Measurements from ENCODE around the gene GPR180.

DNA sequence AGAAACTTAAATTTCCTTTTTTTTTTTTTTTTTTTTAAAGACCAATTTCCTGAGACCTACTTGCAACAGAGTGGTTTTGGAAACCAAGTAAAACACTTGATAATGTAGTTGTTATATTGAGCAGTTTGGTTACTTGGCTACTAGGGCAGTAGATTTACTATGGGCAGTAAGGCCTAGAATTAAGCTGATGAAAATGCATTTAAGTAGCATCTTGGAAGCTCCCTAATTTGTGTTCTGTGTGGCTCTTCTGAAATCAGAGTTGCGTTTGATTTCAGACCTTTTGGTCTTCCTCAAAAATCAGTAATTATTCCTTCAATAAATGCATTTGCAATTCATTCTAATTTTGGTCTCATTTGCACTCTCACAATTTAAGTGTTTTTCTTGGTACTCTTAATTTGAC, 810 bp downstream of the GPR180 start:
- TF ChIP-seq, protein P1, sequence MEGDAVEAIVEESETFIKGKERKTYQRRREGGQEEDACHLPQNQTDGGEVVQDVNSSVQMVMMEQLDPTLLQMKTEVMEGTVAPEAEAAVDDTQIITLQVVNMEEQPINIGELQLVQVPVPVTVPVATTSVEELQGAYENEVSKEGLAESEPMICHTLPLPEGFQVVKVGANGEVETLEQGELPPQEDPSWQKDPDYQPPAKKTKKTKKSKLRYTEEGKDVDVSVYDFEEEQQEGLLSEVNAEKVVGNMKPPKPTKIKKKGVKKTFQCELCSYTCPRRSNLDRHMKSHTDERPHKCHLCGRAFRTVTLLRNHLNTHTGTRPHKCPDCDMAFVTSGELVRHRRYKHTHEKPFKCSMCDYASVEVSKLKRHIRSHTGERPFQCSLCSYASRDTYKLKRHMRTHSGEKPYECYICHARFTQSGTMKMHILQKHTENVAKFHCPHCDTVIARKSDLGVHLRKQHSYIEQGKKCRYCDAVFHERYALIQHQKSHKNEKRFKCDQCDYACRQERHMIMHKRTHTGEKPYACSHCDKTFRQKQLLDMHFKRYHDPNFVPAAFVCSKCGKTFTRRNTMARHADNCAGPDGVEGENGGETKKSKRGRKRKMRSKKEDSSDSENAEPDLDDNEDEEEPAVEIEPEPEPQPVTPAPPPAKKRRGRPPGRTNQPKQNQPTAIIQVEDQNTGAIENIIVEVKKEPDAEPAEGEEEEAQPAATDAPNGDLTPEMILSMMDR (conservative IDR thresholded peaks at IDR 0.05; ENCODE audit: low read depth, low read length), result no peak
- no peak for TF ChIP-seq EZH2 (IDR thresholded peaks at IDR 0.05; ENCODE audit: borderline replicate concordance, low read depth, low read length, poor library complexity, severe bottlenecking)

Data from A673 (cell line).